Spleen (tissue), 11 donors: ENCODE results near the gene TSPOAP1. TPM values are rescaled to one million over a fixed set of nuclear protein-coding genes. Genes with fewer than 3 reads are reported as not detected.

Experiments used
- DNase-seq: peaks from one replicate; pipeline ENCODE4 v3.0.0-alpha.2; 2020
- H3K27ac ChIP-seq, 8 donors: fragments of 200-600 bp; sonication (generic) in 7 of 8; 1 replicate in 4 of 8; 2 replicates in 4 of 8; pipeline versions ENCODE4 v1.5.0 to v1.8.0; 2016 to 2021; ENCODE audit warnings: inconsistent platforms in 4 of 8, mild to moderate bottlenecking in 4 of 8, moderate library complexity in 1 of 8
- H3K27me3 ChIP-seq, 7 donors: fragments of 200-600 bp; sonication (generic) in 6 of 7; replicated peaks in 1 of 7; 1 replicate in 4 of 7; 2 replicates in 3 of 7; pipeline versions ENCODE4 v1.5.0 to v1.8.0; 2016 to 2021; ENCODE audit warnings: inconsistent platforms in 3 of 7, mild to moderate bottlenecking in 1 of 7
- H3K36me3 ChIP-seq, 6 donors: fragments of 200-600 bp; sonication (generic) in 5 of 6; 1 replicate in 4 of 6; 2 replicates in 2 of 6; pipeline versions ENCODE4 v1.5.0 to v1.8.0; 2016 to 2021; ENCODE audit warnings: inconsistent platforms in 2 of 6
- H3K4me1 ChIP-seq, 6 donors: fragments of 200-600 bp; sonication (generic) in 5 of 6; 1 replicate in 3 of 6; 2 replicates in 3 of 6; pipeline versions ENCODE4 v1.5.0 to v1.8.0; 2016 to 2021; ENCODE audit warnings: inconsistent platforms in 3 of 6
- H3K4me3 ChIP-seq, 8 donors: fragments of 200-600 bp; sonication (generic) in 7 of 8; 1 replicate in 4 of 8; 2 replicates in 4 of 8; pipeline versions ENCODE4 v1.5.0 to v1.8.0; 2016 to 2021; ENCODE audit warnings: inconsistent platforms in 4 of 8, mild to moderate bottlenecking in 4 of 8, moderate library complexity in 2 of 8
- H3K9me3 ChIP-seq, 8 donors: fragments of 200-600 bp; sonication (generic) in 7 of 8; 1 replicate in 4 of 8; 2 replicates in 4 of 8; pipeline versions ENCODE4 v1.5.0 to v1.8.0; 2016 to 2021; ENCODE audit warnings: inconsistent platforms in 4 of 8
- CTCF ChIP-seq, 11 experiments: fragments of 200-600 bp in 7 of 11; fragments of 450-650 bp in 4 of 11; sonication (generic) in 4 of 11; IDR thresholded peaks in 8 of 11; conservative IDR thresholded peaks in 3 of 11; 1 replicate in 7 of 11; 2 replicates in 4 of 11; pipeline versions ENCODE4 v1.4.0 to v1.8.0; 2016 to 2021; ENCODE audit warnings: antibody characterized with exemption in 11 of 11, inconsistent platforms in 4 of 11, mild to moderate bottlenecking in 1 of 11
- POLR2A ChIP-seq, 3 donors: fragments of 450-650 bp; IDR thresholded peaks; one replicate each; pipeline ENCODE4 v1.5.1; 2017; ENCODE audit warnings: antibody characterized with exemption in 3 of 3, mild to moderate bottlenecking in 1 of 3
- POLR2AphosphoS5 ChIP-seq, 3 donors: sonication (generic); formaldehyde crosslinking; IDR thresholded peaks; one replicate each; pipeline ENCODE4 v1.5.1; 2017; ENCODE audit warnings: antibody characterized with exemption in 3 of 3
- WGBS, 5 donors: extraction: QIAGEN DNeasy Blood & Tissue Kit in 3 of 5; methylation state at CpG; one replicate each; pipeline versions ENCODE4 v1.1.5 to v1.1.7; 2013 to 2018; 5-methylcytosine and 5-hydroxymethylcytosine counted together
- intact Hi-C: fragments of 100-400 bp; cut with DNase I; formaldehyde crosslinking; loops from one replicate; pipeline ENCODE4 v1.15.0; 2023; ENCODE audit warnings: low total_unique reads
- polyA plus RNA-seq, 3 donors: library from polyadenylated mRNA; stranded (reverse); fragments of 200-250 nt; gene quantifications; one replicate each; pipeline ENCODE4 v1.2.1, GENCODE V29; 2013
- total RNA-seq, 7 donors: library from RNA; depleted of rRNA in 3 of 7; stranded (reverse); fragments of >200 nt in 3 of 7; fragmentation: NEBNext Ultra II Directional in 4 of 7; extraction: Animal tissue kit (Norgen Biotek cat#: 25700) in 4 of 7; gene quantifications; one replicate each; pipeline versions ENCODE4 v1.1.0 to v1.2.1, GENCODE V29; 2016 to 2021
- donor health status: healthy with polysubstance abuse.
- donor health status: DM: no; HTN: no; CAD: no; lungs with moderate emphysema.
- donor health status: DM: no; HTN: no; CAD: no.
- donor health status: Bipolar disorder and iron deficiency.
- donor health status: healthy.
- donor health status: DM: no; HTN: no; CAD: no.
- donor health status: DM: yes; HTN: yes; CAD: no.

TSPOAP1 gene
- total and polyA plus RNA-seq, 10 donors, result 11.5 to 31.8 (median 18.6) TPM

GRCh38 chr17:58365185-58365979, 36.8 kb upstream of the TSPOAP1 start:
- DNase-seq, result no peak
- TF ChIP-seq POLR2A (IDR thresholded peaks at IDR 0.05) (no peak), POLR2AphosphoS5 (IDR thresholded peaks at IDR 0.05) (no peak), CTCF (IDR thresholded peaks at IDR 0.05 in 8 of 11, conservative IDR thresholded peaks at IDR 0.05 in 3 of 11) (no peak)
- H3K9me3 ChIP-seq, result no peaks in the 10 kb centered on the region
- no peaks in the 10 kb centered on the region for H3K36me3 ChIP-seq
- H3K27ac ChIP-seq, result no peak overlapping the region
- H3K4me1 ChIP-seq, result peaks cover 0 to 18% (median 0%) of the 10 kb centered on the region in 6 donors
- no peak overlapping the region for H3K4me3 ChIP-seq
- intact Hi-C loops, result no loop called here
- H3K27me3 ChIP-seq, result no peaks in the 10 kb centered on the region

GRCh38 chr17:58364270-58364942, 35.8 kb upstream of the TSPOAP1 start:
- TF ChIP-seq CTCF (IDR thresholded peaks at IDR 0.05 in 8 of 11, conservative IDR thresholded peaks at IDR 0.05 in 3 of 11) (no peak), POLR2A (IDR thresholded peaks at IDR 0.05) (no peak), POLR2AphosphoS5 (IDR thresholded peaks at IDR 0.05) (no peak)
- Histone ChIP-seq H3K4me3 (no peak overlapping the region), H3K27ac (no peak overlapping the region), H3K4me1 (peaks cover 0 to 10% (median 0%) of the 10 kb centered on the region in 6 donors), H3K9me3 (no peaks in the 10 kb centered on the region), H3K27me3 (no peaks in the 10 kb centered on the region), H3K36me3 (no peaks in the 10 kb centered on the region)
- 62 to 86% (median 76%) methylated on average over 7 of the region's 7 CpGs for WGBS, 5 donors
- DNase-seq, result no peak
- intact Hi-C loops, result no loop called here

- no peaks in the 10 kb centered on the region for H3K9me3 ChIP-seq
- intact Hi-C loops, result no loop called here
- H3K4me3 ChIP-seq, result no peak overlapping the region
- 89 to 99% (median 89%) methylated on average over 8 of the region's 8 CpGs for WGBS, 5 donors
- no peaks in the 10 kb centered on the region for H3K36me3 ChIP-seq
- H3K4me1 ChIP-seq, result peaks cover 0 to 2% (median 0%) of the 10 kb centered on the region in 6 donors
- no peak for TF ChIP-seq POLR2AphosphoS5 (IDR thresholded peaks at IDR 0.05)
- TF ChIP-seq POLR2A (IDR thresholded peaks at IDR 0.05), result no peak
- TF ChIP-seq CTCF (IDR thresholded peaks at IDR 0.05 in 8 of 11, conservative IDR thresholded peaks at IDR 0.05 in 3 of 11), result no peak
- H3K27ac ChIP-seq, result no peak overlapping the region
- no peaks in the 10 kb centered on the region for H3K27me3 ChIP-seq
- no peak for DNase-seq
Observed at GRCh38 chr17:58363457-58364185, 35.0 kb upstream of the TSPOAP1 start.
